T-helper 1 cell treated with Interleukin-12 subunit alpha and Interleukin-12 subunit beta and Interleukin-4 antibody, amounts not matched to agents 30 ng/mL and 1 ng/mL, for 36 hours (primary cell): ENCODE measurements around the gene IL21. TPM values are rescaled to one million over a fixed set of nuclear protein-coding genes. Genes with fewer than 3 reads are reported as not detected.

Experiments
- intact Hi-C: fragments of 100-400 bp; cut with micrococcal nuclease; formaldehyde crosslinking; loops from one replicate; pipeline ENCODE4 v1.15.1; 2024
- total RNA-seq: library from RNA; stranded (reverse); gene quantifications from 2 replicates; pipeline ENCODE4 v1.2.3, GENCODE V29; 2022

IL21 gene
- total RNA-seq, 1 donor from 2014 or later = 29.8 TPM

GRCh38 chr4:122588453-122589238 is 32.2 kb downstream of the IL21 start:
- intact Hi-C loops = no loop called here

DNA sequence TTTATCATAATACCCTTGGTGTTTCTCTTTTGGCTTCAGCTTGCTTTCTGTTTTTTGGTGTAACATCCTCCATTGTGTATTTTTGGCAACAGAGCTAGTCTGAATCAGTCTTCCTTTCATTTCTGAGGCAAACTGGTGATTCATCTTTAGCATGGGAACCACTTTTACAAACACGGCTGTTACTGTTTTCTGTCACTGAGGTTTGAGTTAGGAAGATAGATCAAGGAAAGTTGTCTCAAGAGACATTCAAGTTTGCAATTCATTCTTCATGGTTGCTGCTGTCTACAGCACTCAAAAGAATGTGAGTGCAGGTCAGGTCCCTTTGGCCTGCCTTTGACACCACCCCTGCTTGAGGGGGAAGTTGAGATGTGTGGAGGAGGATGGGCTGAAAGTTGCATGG is 36.3 kb downstream of the IL21 start:
- intact Hi-C loops = loop anchor here (1.0 to 2.0 kb wide), 7 partner anchors 18 to 339 kb away; partner anchors contain the start of gene BBS12

DNA sequence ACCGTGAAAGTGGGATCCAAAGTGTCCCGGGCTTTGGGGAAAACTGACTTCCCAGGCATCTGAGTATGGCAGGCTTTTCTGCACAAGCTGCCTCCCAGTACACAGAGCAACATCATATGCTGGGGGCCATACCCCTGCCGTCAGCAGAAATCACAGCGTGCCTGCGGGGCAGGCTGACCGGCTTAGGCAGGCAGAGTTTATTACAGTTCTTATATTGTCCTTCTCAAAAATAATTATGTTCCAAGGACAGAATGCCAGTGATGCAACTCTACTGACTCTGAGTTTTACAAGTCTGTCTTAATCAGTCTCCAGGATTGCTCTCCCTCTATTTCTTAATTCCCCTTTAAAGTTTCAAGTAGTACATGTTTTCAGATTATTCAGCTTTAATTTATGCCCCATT is 37.0 kb downstream of the IL21 start:
- intact Hi-C loops = loop anchor here (1.0 to 2.0 kb wide), 7 partner anchors 19 to 339 kb away; partner anchors contain the start of gene BBS12

- intact Hi-C loops = loop anchor here (1.0 to 10.0 kb wide), 27 partner anchors 24 to 1684 kb away; partner anchors contain the start of genes ANXA5, BBS12, BBS7 and BLTP1
Measured at GRCh38 chr4:122577808-122578781, 42.8 kb downstream of the IL21 start.

GRCh38 chr4:122577189-122577553 is 43.7 kb downstream of the IL21 start:
- intact Hi-C loops = loop anchor here (1.0 to 10.0 kb wide), 18 partner anchors 34 to 1685 kb away; partner anchors contain the start of genes ANXA5, BBS7 and BLTP1

GRCh38 chr4:122576261-122577188 is 44.3 kb downstream of the IL21 start:
- intact Hi-C loops = loop anchor here (1.0 to 10.0 kb wide), 18 partner anchors 33 to 1686 kb away; partner anchors contain the start of genes ANXA5, BBS7 and BLTP1

GRCh38 chr4:122574347-122574746 is 46.5 kb downstream of the IL21 start:
- intact Hi-C loops = loop anchor here (10.0 kb wide), 2 partner anchors 1200 to 1390 kb away; no protein-coding TSS in a partner anchor

DNA sequence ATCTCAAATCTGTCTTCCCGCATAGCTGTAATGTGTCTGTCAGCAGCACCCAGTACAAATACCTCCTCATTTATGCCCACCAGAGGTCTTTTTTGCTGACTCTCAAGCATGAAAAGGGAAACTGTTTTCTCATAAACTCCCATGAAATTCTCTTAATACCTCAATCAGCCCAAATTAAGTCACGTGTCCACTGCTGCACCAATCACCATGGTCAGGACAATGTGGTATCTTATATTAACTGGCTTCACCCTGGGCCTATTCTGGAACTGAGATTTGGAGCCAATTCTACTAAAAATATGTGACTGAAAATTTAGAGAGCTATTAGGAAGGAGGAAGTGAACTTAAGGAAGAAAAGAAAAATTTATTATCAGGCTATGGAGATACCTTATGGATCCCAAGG is 58.4 kb downstream of the IL21 start:
- intact Hi-C loops = no loop called here

Other genes with a start within 250 kb of the IL21 start
- not detected in 2 replicates for gene ADAD1, start 242.1 kb downstream of the IL21 start, total RNA-seq
- gene IL2, start 164.3 kb downstream of the IL21 start, total RNA-seq = 4.6 and 5.7 TPM in 2 replicates
- gene BBS12, start 111.6 kb upstream of the IL21 start, total RNA-seq = 2.7 and 3.2 TPM in 2 replicates
- 0.96 and 1.4 TPM in 2 replicates for gene FGF2, start 205.8 kb upstream of the IL21 start, total RNA-seq